GM21360 (cell line): ENCODE measurements around the gene RAN.
"Not testable (repeated sequence)": the region's sequence is repeated elsewhere in the genome, so short reads cannot be mapped to it uniquely, and the experiment has no call there.

Source experiments
- ATAC-seq: cut with Tn5 transposase; IDR thresholded peaks from one replicate; pipeline ENCODE4 v1.9.1; 2021; ENCODE audit warnings: mild to moderate bottlenecking, moderate library complexity; ENCODE audit not compliant: unreplicated experiment

Gene RAN

GRCh38 chr12:130871286-130872178 lies at the start of gene RAN:
Gene RAN, plus strand, starts transcription at chr12:130872066. Its CDS starts 528 bp downstream, at chr12:130872594.
- peak; percentile 68 for ATAC-seq

GRCh38 chr12:130825771-130826150 lies 46.1 kb upstream of the RAN start:
- no peak for ATAC-seq

GRCh38 chr12:130826151-130826801 lies 45.6 kb upstream of the RAN start:
- ATAC-seq = no peak

GRCh38 chr12:130827432-130827831 lies 44.4 kb upstream of the RAN start:
- no peak for ATAC-seq

- ATAC-seq = no peak
These were observed 43.0 kb upstream of the RAN start for GRCh38 chr12:130828895-130829294.

GRCh38 chr12:130829391-130830245 lies 42.2 kb upstream of the RAN start:
- ATAC-seq = no peak

GRCh38 chr12:130830246-130830551 lies 41.7 kb upstream of the RAN start:
- ATAC-seq = no peak

GRCh38 chr12:130831246-130831645 lies 40.6 kb upstream of the RAN start:
- ATAC-seq = no peak

- no peak for ATAC-seq
These were observed 39.9 kb upstream of the RAN start for GRCh38 chr12:130831876-130832405.

GRCh38 chr12:130832561-130833209 lies 39.2 kb upstream of the RAN start:
- ATAC-seq = no peak

- ATAC-seq = no peak
These were observed 36.9 kb upstream of the RAN start for GRCh38 chr12:130835011-130835410.

GRCh38 chr12:130835436-130835835 lies 36.4 kb upstream of the RAN start:
- ATAC-seq = no peak

- peak; percentile 23 for ATAC-seq
These were observed 33.4 kb upstream of the RAN start for GRCh38 chr12:130838284-130838950.

GRCh38 chr12:130838951-130839769 lies 32.7 kb upstream of the RAN start, which contains the start of gene STX2:
Gene STX2, minus strand, starts transcription at chr12:130839250. Its CDS starts 151 bp downstream, at chr12:130839099.
- peak; percentile 88 for ATAC-seq

GRCh38 chr12:130839770-130840404 lies 32.0 kb upstream of the RAN start:
- no peak for ATAC-seq

GRCh38 chr12:130846369-130846768 lies 25.5 kb upstream of the RAN start:
- no peak for ATAC-seq

GRCh38 chr12:130847112-130847511 lies 24.8 kb upstream of the RAN start:
- no peak for ATAC-seq

- ATAC-seq = not testable (repeated sequence)
These were observed 23.8 kb upstream of the RAN start for GRCh38 chr12:130848105-130848504.
